ENCODE data around the gene LATS2.
"Not testable (repeated sequence)": the region's sequence is repeated elsewhere in the genome, so short reads cannot be mapped to it uniquely, and the experiment has no call there.

The LATS2 gene

DNA sequence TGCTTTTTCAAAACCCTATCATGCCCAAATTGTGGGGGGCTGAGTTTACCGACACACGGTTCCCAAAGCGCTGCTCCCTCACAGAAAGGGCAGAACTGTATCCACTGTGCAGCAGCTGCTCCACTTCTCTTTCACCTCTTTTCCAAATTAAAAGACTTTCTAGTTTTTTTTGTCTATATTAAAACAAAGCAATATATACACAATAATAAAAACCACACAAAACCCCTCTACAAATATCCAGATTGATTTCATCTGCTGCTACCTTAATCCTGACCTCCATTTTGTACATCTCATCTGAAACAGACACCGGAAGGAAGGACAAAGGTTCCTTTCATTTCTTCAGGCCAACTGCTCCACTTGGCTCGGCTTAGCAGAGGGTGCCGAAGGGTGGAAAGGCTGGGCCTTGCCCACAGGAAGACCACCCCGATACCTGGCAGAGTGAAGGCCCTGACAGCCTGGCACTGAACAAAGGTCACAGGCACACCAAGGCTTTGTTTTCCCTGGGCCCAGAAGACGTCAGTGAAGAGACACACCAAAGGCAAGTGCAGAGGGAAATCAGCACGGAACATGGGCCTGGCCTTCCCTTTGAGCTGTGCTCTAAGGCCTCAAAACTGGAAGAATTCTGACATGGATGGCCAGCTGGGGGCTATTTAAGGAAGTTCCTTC, 71.6 kb downstream of the LATS2 start:
- no peak for DNase-seq

DNA sequence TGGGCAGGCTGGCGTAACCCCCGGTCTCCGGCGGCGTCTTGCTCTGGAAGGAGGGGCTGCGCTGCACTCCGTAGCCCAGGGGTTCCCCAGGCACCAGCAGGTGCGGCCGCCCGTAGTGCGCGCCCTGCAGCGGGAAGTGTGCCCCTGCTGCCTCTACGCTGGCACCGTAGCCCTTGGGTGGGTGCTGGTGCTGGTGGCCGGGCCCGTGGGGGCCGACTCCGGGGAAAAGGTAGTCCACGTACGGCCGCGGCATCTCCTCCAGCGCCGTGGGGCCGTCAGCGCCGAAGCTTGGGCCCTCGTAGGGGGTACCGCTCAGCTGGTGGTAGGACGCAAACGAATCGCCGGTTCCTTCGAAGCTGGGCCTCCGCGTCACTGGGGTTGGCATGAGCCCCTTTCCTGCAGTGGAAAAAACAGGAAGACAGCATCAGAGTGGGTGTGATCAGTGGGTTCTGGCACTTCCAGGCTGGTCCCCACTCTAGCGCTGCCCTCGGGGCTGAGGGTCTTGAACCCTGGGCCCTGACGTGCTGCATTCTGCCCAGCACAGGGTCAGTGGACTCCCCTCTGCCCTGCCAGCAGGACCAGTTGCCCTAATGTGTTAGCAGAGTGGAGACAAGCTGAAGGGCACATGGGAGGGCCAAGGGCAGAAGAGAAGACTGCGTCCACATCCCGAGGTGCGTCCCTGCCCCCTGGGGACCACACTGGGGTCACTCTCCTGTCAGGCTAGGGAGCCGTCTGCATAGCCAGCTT, 72.3 kb downstream of the LATS2 start:
- no peak for DNase-seq

DNA sequence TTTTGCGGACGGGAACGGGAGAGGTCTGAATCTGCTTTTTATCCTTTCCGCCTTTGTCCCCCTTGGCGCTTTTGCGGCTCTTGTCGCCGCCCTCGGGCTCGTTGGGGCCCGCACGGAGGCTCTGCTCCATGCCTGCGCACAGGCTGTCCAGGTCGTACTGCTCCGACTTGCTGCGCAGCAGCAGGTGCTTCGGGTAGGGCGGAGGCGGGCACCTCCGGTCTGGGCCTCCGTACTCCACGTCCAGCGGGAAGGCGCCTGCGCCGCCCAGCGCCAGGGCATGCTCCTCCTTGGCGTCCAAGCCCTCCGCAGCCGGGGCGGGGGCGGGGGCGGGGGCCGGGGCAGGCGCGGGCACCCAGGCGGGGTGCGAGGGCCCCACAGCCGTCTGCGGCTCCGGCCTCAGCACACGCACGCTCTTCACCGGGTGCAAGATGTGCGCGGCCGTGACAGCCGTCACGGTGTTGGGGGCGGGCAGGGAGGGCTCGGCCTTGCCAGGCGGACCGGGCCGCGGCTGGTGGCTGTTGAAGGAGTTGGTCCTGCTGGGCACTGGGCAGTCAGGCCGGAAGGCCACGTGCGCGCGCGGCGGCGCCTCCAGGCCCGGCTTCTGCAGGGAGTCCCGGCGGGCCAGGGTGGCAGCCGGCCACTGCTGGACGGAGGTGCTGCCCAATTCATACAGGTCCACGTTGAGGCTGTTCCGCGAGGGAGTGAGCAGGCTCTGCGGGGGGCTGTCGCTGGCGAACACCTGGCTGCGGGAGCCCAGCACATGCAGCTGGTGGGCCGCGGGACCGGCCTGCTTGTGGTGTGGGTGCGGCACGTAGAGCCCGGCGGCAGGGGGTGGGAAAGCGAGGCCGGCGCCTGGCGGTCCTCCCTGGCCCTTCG, 73.1 kb downstream of the LATS2 start:
- DNase-seq: no peak

DNA sequence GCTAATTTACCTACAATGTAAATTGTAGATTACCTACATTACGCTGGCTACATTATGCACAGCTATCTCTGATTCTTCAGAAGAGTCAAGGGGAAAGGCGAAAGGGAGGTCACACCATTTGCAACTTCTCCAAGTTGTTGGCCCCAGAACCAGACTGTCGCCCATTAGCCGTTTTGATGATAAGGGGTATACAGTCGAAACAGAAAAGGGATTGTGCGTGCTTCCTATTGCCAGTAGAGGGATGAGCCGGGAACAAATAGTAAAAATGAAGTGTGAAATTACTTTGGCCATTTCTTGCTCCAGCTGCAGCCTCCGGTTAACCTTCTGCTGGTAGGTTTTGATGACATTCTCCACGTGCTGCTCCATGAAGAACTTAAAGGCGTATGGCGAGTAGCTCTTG, 73.8 kb downstream of the LATS2 start:
- DNase-seq: no peak

DNA sequence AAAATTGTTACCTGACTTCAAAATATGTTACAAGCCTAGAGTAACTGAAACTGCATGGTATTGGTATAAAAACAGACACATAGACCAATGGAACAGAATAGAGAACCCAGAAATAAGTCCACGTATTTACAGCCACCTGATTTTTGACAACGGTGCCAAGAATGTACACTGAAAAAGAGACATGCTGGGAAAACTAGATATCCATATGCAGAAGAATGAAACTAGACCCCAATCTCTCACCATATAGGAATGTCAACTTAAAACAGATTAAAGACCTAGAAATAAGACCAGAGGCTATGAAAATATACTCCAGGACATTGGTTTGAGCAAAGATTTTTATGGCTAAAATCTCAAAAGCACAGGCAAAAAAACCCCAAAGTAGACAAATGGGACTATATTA, 76.5 kb downstream of the LATS2 start:
- no peak for DNase-seq

DNA sequence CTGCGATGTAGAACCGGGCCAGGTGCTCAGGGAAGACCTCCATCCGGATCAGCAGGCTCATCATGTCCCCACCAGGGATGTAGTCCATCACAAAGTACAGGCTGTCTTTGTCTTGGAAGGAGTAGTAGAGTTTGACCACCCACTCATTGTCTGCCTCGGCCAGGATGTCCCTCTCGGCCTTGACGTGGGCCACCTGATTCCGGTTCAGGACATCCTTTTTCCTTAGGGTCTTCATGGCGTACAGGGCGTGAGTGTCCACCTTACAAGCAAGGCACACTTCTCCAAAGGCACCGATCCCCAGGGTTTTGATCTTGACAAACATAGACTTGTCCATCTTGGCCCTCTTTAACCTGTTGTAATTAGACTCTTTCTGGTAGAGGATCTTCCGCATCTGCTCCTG, 78.0 kb downstream of the LATS2 start:
- DNase-seq: no peak

DNA sequence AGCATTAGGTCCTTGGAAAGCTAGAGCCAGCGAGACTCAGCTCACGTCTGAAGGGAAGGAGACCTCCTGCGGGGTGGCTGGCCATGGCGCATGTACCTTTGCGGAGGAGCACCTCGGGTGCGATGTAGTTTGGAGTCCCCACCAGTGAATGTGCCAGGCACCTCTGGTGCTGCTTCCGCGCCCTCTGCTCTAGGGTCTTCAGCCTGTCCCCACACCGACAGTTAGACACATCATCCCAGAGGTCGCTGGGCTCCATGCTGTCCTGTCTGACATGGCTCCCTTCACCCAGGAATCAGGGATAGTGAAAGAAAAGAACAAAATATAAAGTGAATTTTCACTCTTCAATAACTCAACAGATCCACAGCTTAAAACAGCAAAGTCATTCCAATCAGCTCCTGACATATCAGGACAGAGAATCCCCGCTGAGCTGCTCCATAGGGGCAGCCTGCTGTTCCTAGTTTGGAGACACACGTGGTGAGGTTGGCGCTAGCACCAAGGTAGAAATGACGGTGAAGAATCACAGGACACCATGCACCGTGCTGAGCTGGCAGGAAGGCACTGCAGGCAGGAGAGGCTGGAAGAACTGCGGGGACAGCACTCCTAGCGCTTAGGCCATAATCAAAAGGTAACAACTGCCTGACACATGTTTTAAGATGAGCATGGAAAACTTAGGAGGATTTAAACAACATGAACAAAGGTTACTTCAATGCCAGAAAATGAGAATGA, 79.9 kb downstream of the LATS2 start:
- DNase-seq: no peak

DNA sequence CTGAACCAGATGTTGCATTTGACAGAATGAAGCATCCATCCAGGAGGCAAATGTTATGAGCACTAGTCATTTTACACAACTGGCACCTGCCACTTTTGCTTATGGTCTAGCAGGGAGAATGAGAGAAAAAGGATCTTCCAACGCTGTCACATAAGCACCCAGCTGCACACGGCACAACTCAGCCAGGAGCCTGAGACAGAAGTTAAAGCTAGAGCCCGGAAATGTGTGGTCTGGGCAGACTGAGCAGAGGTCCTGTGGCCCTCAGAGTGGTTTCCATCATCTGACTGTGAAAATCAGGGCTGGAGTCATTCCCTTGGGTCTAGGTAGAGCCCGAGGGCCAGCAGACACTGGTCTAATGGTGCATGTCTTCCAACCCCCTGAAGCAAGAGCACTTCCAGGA, 80.5 kb downstream of the LATS2 start:
- DNase-seq: no peak

DNA sequence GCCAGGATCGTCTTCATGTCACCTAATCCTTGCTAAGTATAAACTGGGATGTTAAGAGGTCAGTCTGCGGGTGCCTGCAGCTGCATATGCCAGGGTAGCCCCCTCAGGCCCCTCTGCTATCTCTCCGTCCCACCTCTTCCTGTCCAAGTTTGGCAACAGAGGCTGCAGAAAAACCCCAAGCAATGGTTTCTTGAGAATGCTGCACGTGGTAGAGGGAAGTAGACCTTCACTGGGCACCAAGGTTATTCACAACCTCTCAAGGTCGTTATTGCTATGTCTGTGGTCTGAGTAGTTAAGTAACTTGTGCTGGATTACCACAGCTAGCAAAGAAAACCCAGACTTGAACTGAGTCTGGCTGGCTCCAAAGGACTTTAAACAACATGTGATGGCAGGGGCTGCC, 81.0 kb downstream of the LATS2 start:
- DNase-seq: no peak

DNA sequence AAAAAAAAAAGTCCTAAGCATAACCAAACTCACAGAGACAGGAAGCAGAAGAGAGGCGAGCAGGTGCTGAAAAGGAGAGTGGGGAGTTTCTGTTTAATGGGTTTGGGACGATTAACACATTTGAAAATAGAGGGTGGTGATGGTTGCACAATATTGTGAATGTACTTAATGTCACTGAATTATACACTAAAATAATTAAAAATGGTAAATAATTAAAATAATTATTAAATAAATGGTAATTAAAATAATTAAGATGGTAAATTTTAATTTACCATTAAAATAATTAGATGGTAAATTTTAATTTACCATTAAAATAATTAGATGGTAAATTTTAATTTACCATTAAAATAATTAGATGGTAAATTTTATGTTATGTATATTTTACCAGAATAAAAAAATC, 84.0 kb downstream of the LATS2 start:
- no peak for DNase-seq

DNA sequence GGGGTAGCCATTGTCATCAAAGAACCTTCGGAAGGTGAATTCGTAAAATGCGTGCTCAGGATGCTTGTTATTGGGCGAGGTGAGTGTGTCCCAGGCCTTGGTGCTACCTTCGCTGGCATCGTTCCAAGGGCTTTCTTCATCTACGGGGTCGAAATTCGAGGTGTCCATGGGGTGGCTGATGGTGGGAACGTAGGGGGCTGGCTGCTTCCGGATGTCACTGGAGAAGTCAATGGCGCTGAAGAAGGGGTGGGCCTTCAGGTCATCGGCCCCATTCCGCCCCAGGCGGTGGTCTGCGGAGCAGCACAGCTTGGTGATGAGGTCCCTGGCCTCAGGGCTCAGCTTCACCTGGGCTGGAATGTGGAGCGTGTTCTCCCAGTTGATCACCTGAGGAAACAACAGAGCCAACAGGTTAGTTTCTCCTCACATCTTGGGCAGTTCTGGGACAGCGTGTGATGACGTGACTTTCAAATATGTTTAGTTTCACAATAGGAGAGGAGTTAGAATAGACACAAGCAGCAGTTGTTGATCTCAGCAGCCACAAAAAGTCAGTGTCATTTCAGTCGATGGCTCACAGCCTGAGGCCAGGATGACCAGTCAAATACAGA, 86.3 kb downstream of the LATS2 start:
- DNase-seq: no peak

DNA sequence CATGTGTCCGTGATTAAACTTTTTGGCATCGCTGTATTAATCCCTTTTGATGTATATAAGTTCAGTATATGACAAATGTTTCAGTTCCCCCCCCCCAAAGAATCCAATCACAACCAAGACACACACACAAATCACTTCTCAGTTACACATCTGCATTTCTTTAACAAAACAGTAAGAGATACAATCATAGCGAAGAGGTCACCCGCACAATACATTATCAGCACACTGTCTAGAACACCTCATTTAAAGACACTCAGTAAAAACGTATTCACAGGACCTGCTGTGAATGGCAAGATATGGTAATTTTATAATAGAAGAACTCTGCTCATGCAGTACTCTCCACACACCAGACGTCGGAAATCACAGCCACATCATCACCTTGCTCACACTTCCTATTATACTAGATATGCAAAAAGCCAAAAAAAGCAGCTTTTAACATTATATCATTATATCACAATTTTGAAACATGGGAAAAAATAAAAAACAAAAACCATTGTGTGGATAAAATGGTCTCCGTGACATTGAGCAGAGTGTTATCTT, 87.4 kb downstream of the LATS2 start:
- DNase-seq: no peak

DNA sequence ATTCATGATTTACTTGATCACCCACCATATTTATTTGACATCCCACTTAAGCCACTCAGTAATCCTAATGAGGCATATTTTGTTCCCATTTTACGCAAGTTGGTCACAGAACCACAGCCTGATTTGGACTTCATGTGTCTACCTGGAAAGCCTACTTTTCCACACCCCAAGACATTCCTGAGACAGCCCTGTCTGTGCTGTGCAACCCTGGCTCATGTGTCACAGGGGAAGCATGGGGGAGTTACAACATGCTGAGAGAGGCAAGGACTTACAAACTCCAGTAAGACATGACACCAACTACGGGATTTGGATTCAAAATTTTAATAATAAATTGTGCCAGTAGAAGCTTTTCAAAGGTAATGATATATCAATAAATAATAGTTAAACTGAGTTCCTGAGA, 88.7 kb downstream of the LATS2 start:
- DNase-seq: no peak

DNA sequence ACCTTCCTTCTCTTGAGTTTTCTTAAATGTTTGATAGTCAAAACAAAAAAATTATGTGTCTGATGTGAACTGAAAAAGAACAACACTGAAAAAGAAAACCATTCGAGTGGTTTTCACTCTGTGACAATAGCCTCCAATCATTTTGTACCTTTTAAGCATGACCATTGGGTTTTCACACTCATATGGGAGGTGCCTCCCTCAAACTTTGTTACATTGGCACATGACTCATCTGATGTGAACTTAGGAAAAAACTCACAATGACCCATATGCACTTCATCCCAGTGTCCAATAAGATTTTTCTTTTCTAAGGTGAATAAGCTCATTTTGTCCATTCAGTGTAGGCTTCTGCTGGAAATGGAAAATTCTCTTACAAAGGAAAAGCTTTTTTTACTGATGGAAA, 92.2 kb downstream of the LATS2 start:
- DNase-seq: no peak

DNA sequence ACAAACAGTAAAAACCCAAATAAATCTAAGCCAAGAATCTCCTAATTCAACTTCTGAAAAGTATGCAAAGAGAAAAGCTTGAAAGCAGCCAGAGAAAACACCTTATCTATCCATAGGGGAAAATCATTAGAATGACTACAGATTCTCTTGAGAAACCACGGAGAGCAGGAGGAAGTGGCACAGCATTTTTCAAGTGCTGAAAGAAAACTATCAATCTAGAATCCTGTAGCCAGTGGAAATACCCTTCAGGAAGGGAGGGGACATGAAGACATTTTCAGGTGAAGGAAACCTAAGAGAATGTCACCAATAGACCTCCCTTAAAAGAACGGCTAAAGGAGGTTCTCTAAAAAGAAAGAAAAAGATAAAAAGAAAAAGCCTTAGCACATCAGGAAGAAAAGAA, 92.6 kb downstream of the LATS2 start:
- DNase-seq: peak in 1 of 2 experiments; percentile 28

DNA sequence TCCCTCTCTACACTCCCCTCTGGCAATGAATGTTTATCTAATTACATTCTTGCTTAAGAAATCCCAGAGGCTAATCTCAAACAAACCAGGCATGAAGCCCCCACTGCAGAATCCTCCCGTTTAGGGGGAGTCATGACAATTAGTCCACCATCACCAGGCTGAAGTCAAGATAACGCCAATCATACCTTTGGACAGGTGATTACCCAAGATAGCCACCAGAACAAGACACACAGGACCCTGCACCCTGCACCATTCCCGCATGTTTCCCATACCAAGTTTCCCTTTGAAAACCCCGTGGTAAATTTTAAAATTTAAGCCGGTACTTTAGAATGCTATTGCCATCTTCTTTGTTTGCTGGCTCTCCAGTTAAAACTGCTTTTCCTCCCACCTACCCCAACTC, 94.0 kb downstream of the LATS2 start:
- no peak for DNase-seq

DNA sequence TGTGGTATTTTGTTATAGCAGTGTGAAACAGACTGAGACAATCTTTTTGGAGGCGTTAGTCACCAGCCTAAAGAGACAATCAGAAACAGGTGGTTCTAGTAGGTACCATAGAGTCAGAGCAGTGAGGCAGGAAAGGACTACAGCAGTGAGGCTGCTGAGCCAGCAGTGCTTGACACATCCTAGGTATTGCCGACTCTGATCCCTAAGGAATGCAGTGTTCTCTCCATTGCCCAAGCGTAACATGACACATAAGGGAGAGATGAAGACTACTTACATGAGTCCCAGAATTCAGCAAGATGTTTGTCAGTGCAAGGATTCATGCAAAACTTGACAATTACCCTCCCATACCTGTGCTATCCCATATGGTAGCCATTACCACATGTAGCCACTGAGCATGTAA, 96.5 kb downstream of the LATS2 start:
- no peak for DNase-seq

DNA sequence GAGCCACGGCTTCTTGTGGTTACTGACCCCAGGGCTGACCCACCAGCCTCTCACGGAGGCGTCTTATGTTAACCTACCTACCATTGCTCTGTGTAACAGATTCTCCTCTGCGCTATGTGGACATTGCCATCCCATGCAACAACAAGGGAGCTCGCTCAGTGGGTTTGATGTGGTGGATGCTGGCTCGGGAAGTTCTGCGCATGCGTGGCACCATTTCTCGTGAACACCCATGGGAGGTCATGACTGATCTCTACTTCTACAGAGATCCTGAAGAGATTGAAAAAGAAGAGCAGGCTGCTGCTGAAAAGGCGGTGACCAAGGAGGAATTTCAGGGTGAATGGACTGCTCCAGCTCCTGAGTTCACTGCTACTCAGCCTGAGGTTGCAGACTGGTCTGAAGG, 99.7 kb downstream of the LATS2 start:
- not testable (repeated sequence) for DNase-seq

DNA sequence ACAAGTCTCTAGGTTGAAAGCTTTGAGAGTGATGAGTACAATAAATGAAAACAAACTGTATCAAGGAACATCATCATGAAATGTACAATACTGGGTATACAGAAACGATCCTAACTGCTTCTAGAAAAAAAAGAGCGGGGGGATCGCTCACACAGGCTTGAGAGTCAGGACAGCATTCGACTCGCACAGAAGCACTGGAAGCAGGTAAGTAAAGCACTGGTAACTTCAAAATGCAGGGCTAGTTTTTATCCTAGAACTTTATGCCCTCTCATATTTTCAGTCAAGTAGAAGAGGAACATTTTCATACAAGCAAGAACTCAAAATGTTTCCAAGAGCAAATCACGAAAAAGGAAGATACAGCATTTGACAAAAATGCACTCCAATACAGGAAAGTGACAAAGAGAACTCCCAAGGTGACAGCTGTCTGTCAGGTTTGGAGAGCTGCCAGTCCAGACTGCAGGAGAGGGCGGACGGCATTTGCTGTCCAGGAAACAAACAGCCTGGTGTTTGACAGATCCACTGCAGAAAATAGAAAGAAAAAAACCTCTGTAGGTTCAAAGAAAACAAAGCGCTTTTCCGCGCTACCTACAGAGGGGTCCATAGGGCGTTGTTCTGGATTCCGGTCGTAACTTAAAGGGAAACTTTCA, 100.6 kb downstream of the LATS2 start:
- peak; percentile 14 to 22 for DNase-seq

DNA sequence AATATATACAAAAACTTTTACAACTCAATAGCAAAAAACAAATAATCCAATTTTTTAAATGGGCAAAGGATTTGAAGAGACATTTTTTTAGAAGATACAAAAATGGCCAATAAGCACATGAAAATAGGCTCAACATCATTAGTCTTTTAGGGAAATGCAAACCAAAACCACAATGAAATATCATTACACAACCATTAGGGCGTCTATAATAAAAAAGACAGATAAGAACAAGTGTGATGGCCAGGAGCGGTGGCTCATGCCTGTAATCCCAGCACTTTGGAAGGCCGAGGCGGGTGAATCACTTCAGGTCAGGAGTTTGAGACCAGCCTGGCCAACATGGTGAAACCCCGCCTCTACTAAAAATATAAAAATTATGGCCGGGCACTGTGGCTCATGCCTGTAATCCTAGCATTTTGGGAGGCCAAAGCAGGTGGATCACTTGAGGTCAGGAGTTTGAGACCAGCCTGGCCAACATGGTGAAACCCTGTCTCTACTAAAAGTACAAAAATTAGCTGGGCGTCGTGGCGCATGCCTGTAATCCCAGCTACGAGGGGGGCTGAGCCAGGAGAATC, 104.3 kb downstream of the LATS2 start:
- peak; percentile 63 to 73 for DNase-seq

DNA sequence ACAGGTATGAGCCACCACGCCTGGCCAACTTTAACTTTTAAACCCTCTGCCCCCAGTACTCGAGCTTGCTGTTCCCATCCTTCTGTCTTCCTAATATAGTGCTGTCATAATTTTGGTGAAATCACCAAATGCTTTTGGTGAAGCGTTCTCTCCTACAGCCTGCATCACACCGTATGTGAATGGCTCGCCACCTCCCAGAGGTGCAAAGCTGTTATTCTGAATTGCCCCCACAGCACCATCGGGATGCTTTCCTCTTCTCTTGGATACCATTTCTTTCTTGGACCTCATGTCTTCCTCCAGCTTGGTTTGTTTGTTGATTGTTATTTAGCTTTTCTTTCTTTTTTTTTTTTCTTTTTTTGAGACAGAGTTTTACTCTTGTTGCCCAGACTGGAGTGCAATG, 105.9 kb downstream of the LATS2 start:
- DNase-seq: no peak
